ENCODE measurements around the gene CD101.

CD101 gene

DNA sequence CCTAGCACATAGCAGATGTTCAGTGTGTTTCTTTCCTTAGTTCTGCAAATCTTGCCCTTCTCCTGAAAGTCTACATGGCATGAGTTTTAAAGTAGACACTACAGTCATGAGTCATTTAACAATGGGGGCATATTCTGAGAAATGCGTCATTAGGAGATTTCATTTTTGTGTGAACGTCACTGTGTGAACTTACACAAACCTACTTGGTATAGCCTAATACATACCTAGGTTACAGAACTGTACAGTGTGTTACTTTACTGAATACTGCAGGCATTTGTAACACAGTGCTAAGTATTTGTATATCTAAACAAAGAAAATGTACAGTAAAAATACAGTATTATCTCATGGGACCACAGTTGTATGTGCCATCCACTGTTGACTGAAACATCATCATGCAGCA lies 68.6 kb downstream of the CD101 start:
- Histone ChIP-seq H3K9ac (ENCODE audit: low read depth, low read length) (no peak overlapping the region), H3K9me3 (ENCODE audit: insufficient read depth, low read depth, low read length) (no peaks in the 10 kb centered on the region), H3K36me3 (ENCODE audit: insufficient read depth, low read length) (peaks cover 80% of the 10 kb centered on the region), H3K27ac (ENCODE audit: low read depth, low read length) (no peak overlapping the region), H3K4me3 (ENCODE audit: low read length) (no peak overlapping the region), H3K4me1 (ENCODE audit: insufficient read depth, low read length) (no peaks in the 10 kb centered on the region), H3K27me3 (ENCODE audit: insufficient read depth, low read length) (no peaks in the 10 kb centered on the region)
- WGBS = 86% methylated on average over 2 of the region's 2 CpGs

DNA sequence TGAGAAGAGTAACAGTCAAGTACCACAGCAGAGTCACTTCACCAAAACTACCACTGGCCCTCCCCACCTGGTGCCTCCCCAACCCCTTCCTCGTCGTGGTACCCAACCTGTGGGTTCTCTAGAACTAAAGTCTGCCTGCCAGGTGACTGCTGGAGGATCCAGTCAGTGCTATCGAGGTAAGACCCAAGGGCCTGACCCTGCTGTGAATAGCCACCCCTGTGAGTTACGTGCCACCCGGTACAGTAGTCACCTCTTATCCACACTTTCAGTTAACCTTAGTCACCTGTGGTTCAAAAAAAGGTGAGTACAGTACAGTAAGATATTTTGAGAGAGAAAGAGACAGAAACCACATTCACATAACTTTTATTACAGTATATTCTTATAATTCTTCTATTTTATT lies 75.1 kb downstream of the CD101 start:
- no peak overlapping the region for H3K9ac ChIP-seq (ENCODE audit: low read depth, low read length)
- no peaks in the 10 kb centered on the region for H3K4me1 ChIP-seq (ENCODE audit: insufficient read depth, low read length)
- peaks cover 91% of the 10 kb centered on the region for H3K36me3 ChIP-seq (ENCODE audit: insufficient read depth, low read length)
- H3K27ac ChIP-seq (ENCODE audit: low read depth, low read length) = no peak overlapping the region
- no peak overlapping the region for H3K4me3 ChIP-seq (ENCODE audit: low read length)
- H3K27me3 ChIP-seq (ENCODE audit: insufficient read depth, low read length) = no peaks in the 10 kb centered on the region
- 99% methylated on average over 5 of the region's 5 CpGs for WGBS
- no peaks in the 10 kb centered on the region for H3K9me3 ChIP-seq (ENCODE audit: insufficient read depth, low read depth, low read length)

DNA sequence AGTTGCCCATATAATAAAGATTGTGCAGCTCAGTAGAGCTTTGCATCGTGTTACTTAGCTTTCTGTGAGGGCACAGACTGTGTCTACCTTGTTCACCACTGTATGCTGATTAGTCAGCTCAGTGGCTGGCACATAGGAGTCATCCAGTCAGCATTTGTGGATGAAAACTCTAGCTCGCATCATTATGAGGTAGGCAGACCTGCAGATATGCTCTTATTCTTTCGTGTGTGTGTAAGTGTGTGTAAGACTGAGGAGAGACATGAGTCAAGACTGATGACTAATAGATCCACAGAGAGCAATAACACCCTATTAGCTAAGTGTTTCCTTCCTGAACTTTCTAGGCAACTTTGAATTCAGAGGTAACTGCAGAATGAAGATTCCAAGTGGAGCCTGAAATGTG lies 75.7 kb downstream of the CD101 start:
- H3K4me1 ChIP-seq (ENCODE audit: insufficient read depth, low read length) = no peaks in the 10 kb centered on the region
- no peak overlapping the region for H3K4me3 ChIP-seq (ENCODE audit: low read length)
- no peaks in the 10 kb centered on the region for H3K9me3 ChIP-seq (ENCODE audit: insufficient read depth, low read depth, low read length)
- WGBS = 92% methylated on average over 3 of the region's 3 CpGs
- H3K36me3 ChIP-seq (ENCODE audit: insufficient read depth, low read length) = peaks cover 93% of the 10 kb centered on the region
- no peaks in the 10 kb centered on the region for H3K27me3 ChIP-seq (ENCODE audit: insufficient read depth, low read length)
- no peak overlapping the region for H3K9ac ChIP-seq (ENCODE audit: low read depth, low read length)
- no peak overlapping the region for H3K27ac ChIP-seq (ENCODE audit: low read depth, low read length)

DNA sequence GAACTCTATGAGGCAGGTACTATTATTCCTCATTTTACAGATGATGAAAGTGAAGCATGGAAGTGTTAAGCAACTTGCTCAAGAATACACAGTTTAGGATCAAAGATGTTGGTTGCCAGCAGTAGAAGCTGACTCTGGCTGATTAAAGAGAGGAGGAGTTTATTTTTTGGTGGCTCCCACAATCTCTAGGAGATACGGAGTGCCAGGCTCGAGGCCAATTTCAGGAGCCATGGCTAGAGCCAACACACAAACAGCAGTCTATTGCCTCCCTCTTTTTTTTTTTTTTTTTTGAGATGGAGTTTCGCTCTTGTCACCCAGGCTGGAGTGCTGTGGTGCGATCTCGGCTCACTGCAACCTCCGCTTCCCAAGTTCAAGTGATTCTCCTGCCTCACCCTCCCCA lies 78.2 kb downstream of the CD101 start:
- Histone ChIP-seq H3K9ac (ENCODE audit: low read depth, low read length) (no peak overlapping the region), H3K36me3 (ENCODE audit: insufficient read depth, low read length) (peaks cover 98% of the 10 kb centered on the region), H3K9me3 (ENCODE audit: insufficient read depth, low read depth, low read length) (no peaks in the 10 kb centered on the region), H3K4me3 (ENCODE audit: low read length) (no peak overlapping the region), H3K27ac (ENCODE audit: low read depth, low read length) (no peak overlapping the region), H3K27me3 (ENCODE audit: insufficient read depth, low read length) (no peaks in the 10 kb centered on the region), H3K4me1 (ENCODE audit: insufficient read depth, low read length) (no peaks in the 10 kb centered on the region)
- WGBS = 94% methylated on average over 6 of the region's 6 CpGs

DNA sequence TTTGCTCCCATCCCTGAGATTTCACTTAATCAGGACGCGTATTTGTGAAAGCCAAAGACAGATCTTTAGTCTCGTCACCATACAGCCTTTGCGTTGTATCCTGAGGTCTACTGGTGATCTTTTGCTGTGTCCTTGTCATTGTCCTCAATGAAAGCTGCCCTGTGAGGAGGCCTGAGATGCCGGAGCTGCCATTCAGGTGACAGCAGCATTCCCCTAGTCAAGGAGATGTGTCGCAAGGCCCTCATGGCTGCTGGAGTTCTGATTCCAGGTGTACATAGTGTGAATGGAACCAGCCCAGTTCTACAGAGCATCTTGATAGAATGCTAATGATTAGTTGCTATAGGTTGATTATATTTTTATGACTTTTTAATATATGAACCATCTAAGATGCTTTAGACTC lies 82.7 kb downstream of the CD101 start:
- H3K4me3 ChIP-seq (ENCODE audit: low read length) = no peak overlapping the region
- H3K9ac ChIP-seq (ENCODE audit: low read depth, low read length) = no peak overlapping the region
- peaks cover 91% of the 10 kb centered on the region for H3K36me3 ChIP-seq (ENCODE audit: insufficient read depth, low read length)
- WGBS = 81% methylated on average over 6 of the region's 6 CpGs
- no peak overlapping the region for H3K27ac ChIP-seq (ENCODE audit: low read depth, low read length)
- H3K27me3 ChIP-seq (ENCODE audit: insufficient read depth, low read length) = no peaks in the 10 kb centered on the region
- no peaks in the 10 kb centered on the region for H3K4me1 ChIP-seq (ENCODE audit: insufficient read depth, low read length)
- no peaks in the 10 kb centered on the region for H3K9me3 ChIP-seq (ENCODE audit: insufficient read depth, low read depth, low read length)

Data from HUES64 (cell line).